GM15510 (cell line): ENCODE results near the gene PICALM.

Experiments used
- POLR2A ChIP-seq: IDR thresholded peaks from 3 replicates; pipeline ENCODE4 v1.6.1; 2011; ENCODE audit warnings: borderline replicate concordance; ENCODE audit not compliant: insufficient read length; ENCODE audit errors: extremely low read depth

The PICALM gene

GRCh38 chr11:85989746-85990145, 79.1 kb downstream of the PICALM start:
- no peak for TF ChIP-seq POLR2A

- no peak for TF ChIP-seq POLR2A
Measured at GRCh38 chr11:85988780-85989179, 80.1 kb downstream of the PICALM start.

GRCh38 chr11:85977751-85978160, 91.1 kb downstream of the PICALM start:
- no peak for TF ChIP-seq POLR2A

GRCh38 chr11:85976525-85976924, 92.4 kb downstream of the PICALM start:
- TF ChIP-seq POLR2A, result no peak

GRCh38 chr11:85974122-85974521, 94.8 kb downstream of the PICALM start:
- no peak for TF ChIP-seq POLR2A

- TF ChIP-seq POLR2A, result no peak
Measured at GRCh38 chr11:85970593-85970992, 98.3 kb downstream of the PICALM start.

GRCh38 chr11:85967457-85967856, 101.4 kb downstream of the PICALM start:
- TF ChIP-seq POLR2A, result no peak

GRCh38 chr11:85965202-85965601, 103.7 kb downstream of the PICALM start:
- TF ChIP-seq POLR2A, result no peak

- TF ChIP-seq POLR2A, result no peak
Measured at GRCh38 chr11:85961930-85962363, 106.9 kb downstream of the PICALM start.

GRCh38 chr11:85961130-85961529, 107.8 kb downstream of the PICALM start:
- TF ChIP-seq POLR2A, result no peak

GRCh38 chr11:85960678-85961077, 108.2 kb downstream of the PICALM start:
- TF ChIP-seq POLR2A, result no peak

- TF ChIP-seq POLR2A, result no peak
Measured at GRCh38 chr11:85955531-85955930, 113.4 kb downstream of the PICALM start.

GRCh38 chr11:85953491-85954143, 115.3 kb downstream of the PICALM start:
- no peak for TF ChIP-seq POLR2A

GRCh38 chr11:85951428-85952107, 117.3 kb downstream of the PICALM start:
- no peak for TF ChIP-seq POLR2A

GRCh38 chr11:85951049-85951405, 117.9 kb downstream of the PICALM start:
- no peak for TF ChIP-seq POLR2A
